ENCODE results near the gene TBPL2.
"Not testable (repeated sequence)": the region's sequence is repeated elsewhere in the genome, so short reads cannot be mapped to it uniquely, and the experiment has no call there.

TBPL2 gene

DNA sequence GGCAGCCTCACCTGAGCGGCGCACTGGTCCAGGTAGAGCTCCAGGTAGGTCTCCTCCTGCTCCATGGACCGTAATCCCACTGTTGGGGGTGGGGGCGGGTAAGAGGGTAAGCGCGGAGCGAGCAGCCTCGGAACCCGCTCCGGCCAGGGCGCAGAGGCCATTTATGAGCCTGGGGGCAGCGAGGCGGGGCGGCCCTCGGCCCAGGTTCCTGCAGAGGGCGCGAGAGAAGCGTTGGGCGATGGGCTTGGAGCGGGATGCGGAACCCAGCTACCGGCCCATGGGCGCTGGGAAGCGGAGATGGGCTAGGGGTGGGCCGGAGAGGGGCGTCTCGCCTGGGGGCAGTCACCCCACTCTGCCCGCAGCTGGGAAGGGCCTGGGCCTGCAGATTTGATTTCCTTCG lies at the start of gene TBPL2:
TSS of gene TBPL2 (minus strand) at position 232 of the 400 bp plus-strand sequence. CDS start at position 65, 167 bp downstream.
- no peak for DNase-seq

DNA sequence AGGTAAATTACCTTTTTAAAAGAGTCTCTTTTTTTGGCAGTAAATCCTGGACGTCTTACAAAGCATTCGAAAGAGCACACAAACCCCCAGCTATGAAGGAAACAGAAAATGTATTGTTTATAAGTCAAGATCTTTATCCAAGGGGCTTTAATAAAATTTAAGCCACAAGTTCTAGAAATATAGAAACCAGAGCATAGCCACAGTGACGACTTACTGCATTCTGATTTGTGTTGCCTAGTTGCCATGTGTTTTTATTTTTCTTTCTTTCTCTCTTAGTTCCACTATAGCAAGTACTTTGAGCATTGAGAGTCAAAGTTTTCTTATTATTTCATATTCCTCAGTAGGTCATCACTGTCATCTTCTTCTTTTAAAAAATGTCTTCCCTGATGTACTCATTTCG lies 47.8 kb upstream of the TBPL2 start:
- DNase-seq, result no peak

DNA sequence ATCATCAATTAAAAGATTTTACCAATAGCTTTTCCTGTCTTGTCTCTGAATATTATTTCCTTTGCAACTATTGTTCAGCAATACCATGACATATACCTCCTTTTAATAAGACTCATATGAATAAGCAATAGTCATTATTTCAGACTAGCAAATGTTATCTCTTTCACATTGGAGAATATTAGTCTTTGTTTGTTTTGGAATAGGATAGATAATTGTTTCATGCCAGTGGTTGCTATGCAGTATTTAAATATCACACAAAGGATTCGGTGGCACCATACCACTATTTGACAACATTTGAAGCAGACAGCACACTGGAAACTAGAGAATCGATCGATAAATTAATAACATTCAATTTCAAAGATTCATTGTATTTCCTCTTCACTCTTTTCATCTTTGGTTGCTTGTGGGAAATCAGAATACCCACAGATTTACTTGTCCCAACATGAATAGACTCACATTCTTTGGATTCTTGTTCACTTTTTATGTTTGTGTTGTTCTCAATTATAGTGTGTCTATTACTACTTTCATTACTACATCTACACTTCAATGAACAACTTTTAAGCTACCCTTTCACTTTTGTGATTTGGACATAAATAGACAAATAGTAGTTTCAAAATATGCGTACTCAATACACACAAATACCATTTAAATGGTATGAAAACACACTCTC lies 42.7 kb upstream of the TBPL2 start:
- no peak for DNase-seq

DNA sequence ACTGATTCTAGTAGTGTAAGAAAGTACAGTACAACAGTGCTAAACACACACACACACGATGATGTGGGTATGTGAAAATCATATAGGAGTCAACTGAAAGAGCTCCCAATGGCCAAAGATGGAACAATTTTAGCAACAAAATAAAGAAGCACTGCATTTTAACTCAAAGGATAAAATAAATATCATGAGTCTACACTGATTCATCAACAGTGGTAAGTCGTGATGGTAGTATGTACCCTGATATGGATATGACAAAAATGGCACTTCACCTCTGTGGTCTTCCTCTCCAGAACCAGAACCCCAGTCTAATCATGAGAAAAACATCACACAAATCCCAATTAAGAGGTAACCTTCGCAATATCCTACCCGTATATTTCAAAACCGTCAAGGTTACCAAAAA lies 41.4 kb upstream of the TBPL2 start:
- DNase-seq, result no peak

DNA sequence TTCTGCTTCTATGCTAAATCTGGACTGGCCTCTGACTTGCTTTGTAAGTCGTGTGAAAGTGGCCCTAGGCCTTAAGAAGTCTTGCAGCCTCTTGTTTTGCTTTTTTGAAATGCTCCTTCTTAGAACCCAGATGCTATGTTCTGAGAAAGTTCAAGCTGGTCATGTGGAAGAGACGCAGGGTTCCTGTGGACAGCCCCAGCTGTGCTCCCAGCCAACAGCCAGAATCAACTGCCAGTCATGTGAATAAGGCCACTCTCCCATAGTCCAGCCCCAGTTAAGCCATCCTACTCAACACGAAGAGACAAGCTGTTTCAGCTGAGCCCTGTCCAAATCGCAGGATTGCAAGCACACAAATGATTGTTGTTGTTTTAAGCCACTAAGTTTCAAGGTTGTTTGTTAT lies 37.3 kb upstream of the TBPL2 start:
- DNase-seq, result peak in 1 of 2 experiments; percentile 8

GRCh38 chr14:55476448-55476847 lies 36.0 kb upstream of the TBPL2 start:
- DNase-seq, result not testable (repeated sequence)

- DNase-seq, result no peak
Observed at GRCh38 chr14:55473786-55474185, 33.4 kb upstream of the TBPL2 start.

DNA sequence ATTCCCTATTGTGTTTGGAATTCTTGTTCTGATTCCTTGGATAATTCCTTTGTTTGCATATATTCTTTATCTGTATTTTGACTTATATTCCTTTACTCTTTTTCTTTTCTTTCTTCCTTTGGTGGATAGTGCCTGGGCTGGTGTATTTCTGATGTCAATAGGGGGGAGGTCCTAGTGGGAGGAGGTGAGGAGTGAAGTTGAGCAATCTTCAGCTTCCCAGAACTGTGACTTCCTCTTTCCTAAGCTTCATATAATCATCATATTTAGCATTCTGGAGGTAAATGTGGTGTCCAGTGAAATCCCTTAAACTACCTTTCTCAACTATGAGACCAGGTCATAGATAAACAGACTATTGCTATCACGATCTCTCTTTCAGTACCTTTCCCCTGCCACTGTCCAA lies 29.6 kb upstream of the TBPL2 start:
- DNase-seq, result no peak

DNA sequence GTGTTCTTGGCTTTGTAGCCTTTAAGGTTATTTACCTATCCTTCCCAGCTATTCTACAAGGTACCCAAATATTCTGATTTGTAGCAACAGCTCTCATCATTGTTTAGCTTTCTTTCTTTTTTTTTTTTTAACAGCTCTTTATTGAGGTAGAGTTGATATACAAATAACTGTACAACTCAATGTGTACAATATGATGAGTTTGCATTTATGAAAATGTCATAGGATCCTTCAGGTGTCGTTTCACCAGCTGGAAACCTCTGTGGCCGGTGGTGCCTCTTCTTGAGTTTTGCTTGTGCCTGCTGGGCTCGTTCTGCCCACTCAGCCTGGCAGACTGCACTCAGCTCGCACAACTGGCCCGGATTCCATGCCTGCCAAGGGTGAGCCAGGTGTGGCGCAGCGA lies 26.9 kb upstream of the TBPL2 start:
- no peak for DNase-seq

- no peak for DNase-seq
Observed at GRCh38 chr14:55458800-55459515, 18.5 kb upstream of the TBPL2 start.

DNA sequence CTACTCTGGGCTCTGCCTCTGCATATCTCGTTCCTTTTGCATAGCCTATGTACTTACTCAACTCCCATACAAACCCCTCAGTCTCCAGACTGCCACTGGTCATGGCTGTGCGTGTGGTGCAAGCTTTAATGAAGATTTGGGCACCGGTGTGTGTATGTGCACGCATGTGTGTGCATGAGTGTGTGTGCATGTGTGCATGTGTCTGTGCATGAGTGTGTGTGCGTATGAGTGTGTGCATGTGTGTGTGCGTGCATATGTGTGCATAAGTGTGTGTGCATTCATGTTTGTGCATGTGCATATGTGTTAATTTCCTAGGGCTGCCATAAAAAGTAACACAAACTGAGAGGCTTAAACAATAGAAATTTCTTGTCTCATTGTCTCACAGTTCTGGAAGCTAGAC lies 17.1 kb upstream of the TBPL2 start:
- DNase-seq, result no peak

- DNase-seq, result not testable (repeated sequence)
Observed at GRCh38 chr14:55456411-55456810, 16.0 kb upstream of the TBPL2 start.

GRCh38 chr14:55454264-55455002 lies 14.0 kb upstream of the TBPL2 start:
- peak; percentile 29 to 86 for DNase-seq

GRCh38 chr14:55451950-55452349 lies 11.5 kb upstream of the TBPL2 start:
- DNase-seq, result no peak

DNA sequence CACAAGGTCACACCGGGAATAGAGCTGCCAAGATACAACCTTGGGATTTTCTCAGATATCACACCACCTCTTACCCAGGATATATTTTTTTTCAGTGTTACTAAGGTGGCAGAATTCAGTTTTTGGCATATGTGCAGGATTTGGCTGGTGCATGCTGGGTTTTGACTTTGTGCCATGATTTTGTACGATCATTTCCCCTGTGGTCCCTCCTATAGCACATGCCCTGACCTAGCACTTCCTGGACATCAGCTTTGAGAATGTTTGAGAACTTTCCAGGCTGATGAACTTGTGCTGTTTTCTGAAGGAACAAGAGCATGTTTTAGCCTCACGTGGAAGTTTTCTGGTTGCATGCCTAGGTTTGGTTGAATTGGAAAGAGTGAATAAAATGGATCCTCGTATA lies 11.0 kb upstream of the TBPL2 start:
- DNase-seq, result peak; percentile 7 to 55

DNA sequence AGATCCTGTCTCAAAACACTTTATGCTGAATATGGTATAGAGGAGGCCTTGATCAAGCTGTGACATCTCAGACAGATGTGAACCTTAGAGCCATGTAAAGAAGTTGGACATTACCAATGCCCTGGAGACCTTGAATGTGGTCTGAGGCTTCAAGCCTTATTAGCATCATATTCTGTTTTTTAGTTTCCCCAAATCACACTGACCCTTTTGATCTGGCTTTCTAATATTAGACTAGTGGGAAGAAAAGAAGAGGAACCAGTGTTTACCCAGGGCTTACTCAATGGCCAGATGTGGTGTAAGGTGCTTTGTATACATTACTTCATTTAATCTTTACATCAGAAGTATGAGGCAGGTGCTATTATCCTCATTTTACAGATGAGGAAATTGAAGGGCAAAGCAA lies 10.6 kb upstream of the TBPL2 start:
- DNase-seq, result no peak

- DNase-seq, result no peak
Observed at GRCh38 chr14:55450539-55450938, 10.1 kb upstream of the TBPL2 start.

- DNase-seq, result no peak
Observed at GRCh38 chr14:55450124-55450523, 9.7 kb upstream of the TBPL2 start.

DNA sequence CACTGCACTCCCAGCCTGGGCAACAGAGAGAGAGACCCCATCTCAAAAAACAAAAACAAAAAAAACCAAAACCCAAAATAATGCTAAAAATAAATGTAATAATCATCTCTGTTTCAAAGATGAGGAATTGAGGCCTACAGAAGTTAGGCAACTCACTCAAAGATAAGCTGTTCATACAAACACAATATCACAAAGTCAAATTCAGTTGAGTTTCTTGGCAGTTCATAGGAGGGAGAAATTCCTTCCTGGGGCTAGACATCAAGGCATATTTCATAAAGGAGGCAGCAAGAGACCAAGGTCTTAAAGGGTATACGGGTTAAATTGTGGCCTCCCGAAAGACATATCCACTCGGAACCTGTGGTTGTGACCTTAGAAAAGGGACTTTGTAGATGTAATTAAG lies 8.7 kb upstream of the TBPL2 start:
- no peak for DNase-seq

DNA sequence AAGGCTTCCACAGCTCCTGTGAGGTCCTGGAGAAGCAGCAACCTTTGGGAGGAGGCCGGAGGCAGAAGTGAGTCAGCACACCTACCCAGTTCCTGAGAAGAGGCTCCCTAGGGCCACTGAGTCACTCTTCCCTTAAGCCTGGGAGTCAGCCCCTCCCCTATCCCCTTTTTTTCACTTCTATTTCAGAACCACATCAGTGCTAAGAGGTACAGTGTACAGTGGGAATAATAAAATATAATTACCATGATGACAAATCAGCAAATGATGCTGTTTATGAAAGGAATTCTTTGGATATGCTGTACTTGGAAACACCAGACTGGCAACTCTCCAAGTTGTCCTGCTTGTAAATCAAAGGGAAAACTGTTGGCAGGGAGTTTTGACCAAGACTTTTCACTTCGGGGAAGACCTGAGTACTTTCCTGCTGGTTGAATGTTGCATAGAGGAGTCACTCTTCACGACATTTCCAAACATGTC lies 7.8 kb upstream of the TBPL2 start:
- DNase-seq, result peak; percentile 42 to 69

DNA sequence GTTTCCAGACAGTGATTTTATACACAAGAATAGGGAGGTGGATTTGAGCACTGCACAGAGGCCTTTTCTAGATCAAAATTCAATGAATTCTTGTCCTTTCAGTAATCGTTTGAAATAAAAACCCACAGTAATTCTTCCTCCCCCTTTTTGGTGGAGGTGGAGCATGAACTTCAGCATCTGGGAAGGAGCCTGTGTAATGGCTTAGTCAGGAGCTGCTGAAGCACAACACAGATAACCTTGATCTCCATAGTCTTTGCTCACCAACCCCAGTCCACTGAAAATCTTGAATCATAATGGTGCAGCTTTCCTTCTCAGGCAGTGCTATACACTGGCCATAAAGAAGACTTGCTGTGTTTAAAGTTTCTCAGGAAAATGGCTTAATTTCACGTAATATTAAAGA lies 6.4 kb upstream of the TBPL2 start:
- no peak for DNase-seq

- DNase-seq, result peak; percentile 80 to 89
Observed at GRCh38 chr14:55446127-55446736, 5.8 kb upstream of the TBPL2 start.

DNA sequence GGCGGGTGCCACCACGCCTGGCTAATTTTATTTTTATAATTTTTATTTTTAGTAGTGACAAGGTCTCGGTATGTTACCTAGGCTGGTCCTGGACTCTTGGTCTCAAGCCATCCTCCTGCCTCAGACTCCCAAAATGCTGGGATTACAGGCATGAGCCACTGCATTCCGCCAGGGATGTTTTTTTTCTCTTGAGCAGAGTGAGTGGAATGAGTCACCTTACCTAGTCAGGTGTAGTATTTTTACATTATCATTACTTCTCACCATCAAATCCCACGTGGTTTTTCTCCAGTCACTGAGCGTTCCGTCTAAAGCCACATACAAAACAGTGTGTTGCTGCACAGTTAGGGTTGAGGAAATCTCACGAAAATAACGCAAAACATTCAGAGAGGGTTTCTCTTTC lies 870 bp upstream of the TBPL2 start:
- no peak for DNase-seq
